Esophagus (tissue), 2 donors: ENCODE results near the gene THAP7. TPM values are rescaled to one million over a fixed set of nuclear protein-coding genes. Genes with fewer than 3 reads are reported as not detected.
"Not testable (repeated sequence)": the region's sequence is repeated elsewhere in the genome, so short reads cannot be mapped to it uniquely, and the experiment has no call there.

Experiments
- H3K27ac ChIP-seq, 2 donors: one replicate each; pipeline ENCODE4 v1.5.1; 2013; ENCODE audit warnings: low read depth in 2 of 2, mild to moderate bottlenecking in 2 of 2, inconsistent platforms in 1 of 2, low read length in 1 of 2, moderate library complexity in 1 of 2
- H3K27me3 ChIP-seq, 2 donors: one replicate each; pipeline ENCODE4 v1.6.1; 2013; ENCODE audit warnings: low read length in 2 of 2, control low read depth in 1 of 2, mild to moderate bottlenecking in 1 of 2; ENCODE audit not compliant: insufficient read depth in 2 of 2, control insufficient read depth in 1 of 2
- H3K36me3 ChIP-seq, 2 donors: one replicate each; pipeline ENCODE4 v1.6.1; 2013; ENCODE audit warnings: low read length in 1 of 2; ENCODE audit not compliant: control insufficient read depth in 2 of 2, insufficient read depth in 2 of 2
- H3K4me1 ChIP-seq, 2 donors: one replicate each; pipeline ENCODE4 v1.6.1; 2013; ENCODE audit warnings: low read length in 1 of 2; ENCODE audit not compliant: control insufficient read depth in 2 of 2, insufficient read depth in 2 of 2
- H3K4me3 ChIP-seq, 2 donors: one replicate each; pipeline ENCODE4 v1.5.1; 2013; ENCODE audit warnings: low read length in 2 of 2, mild to moderate bottlenecking in 2 of 2, low read depth in 1 of 2, moderate library complexity in 1 of 2
- H3K9me3 ChIP-seq, 2 donors: one replicate each; pipeline ENCODE4 v1.6.1; 2013; ENCODE audit warnings: mild to moderate bottlenecking in 2 of 2, low read depth in 1 of 2, low read length in 1 of 2, moderate library complexity in 1 of 2; ENCODE audit not compliant: control insufficient read depth in 2 of 2, insufficient read depth in 1 of 2
- WGBS, 2 donors: extraction: QIAGEN DNeasy Blood & Tissue Kit; methylation state at CpG; one replicate each; pipeline ENCODE4 v1.1.7; 2013; 5-methylcytosine and 5-hydroxymethylcytosine counted together
- polyA plus RNA-seq, 2 donors: library from polyadenylated mRNA; stranded (reverse); fragments of 200-250 nt; gene quantifications; one replicate each; pipeline ENCODE4 v1.2.3, GENCODE V29; 2013
- donor health status: healthy with polysubstance abuse.
- donor health status: Bipolar disorder and iron deficiency.

The THAP7 gene
- polyA plus RNA-seq, 2 donors, result 21.0 to 28.2 TPM

DNA sequence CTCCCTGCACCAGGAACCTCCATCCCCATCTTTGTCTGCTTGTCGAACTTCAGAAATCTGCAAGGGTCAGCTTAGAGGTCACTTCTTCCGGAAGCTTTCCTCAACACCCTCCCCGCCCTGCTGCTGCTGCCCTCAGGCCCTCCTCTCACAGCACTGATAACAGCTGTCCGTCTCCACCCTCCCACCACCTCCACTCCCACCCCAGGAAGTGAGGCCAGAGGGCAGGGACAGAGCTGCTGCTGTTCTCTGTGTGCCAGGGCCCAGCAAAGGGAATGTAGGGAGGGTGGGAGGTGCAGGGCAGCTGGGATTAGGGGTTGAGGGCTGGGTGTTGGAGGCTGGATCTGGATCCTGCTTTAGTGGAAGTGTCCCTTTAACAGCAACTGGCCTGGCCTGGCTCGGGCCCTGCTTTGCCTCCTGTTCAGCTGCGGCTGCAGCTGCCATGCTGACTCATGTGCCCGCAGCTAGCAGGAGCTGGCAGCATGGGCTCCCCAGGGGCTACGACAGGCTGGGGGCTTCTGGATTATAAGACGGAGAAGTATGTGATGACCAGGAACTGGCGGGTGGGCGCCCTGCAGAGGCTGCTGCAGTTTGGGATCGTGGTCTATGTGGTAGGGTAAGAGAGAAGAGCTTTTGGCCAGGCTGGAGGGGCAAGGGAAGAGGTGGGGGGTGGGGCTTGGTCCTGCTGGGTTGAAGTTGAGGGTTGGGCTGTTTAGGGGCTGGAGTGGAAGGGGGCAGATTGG, 13.0 kb upstream of the THAP7 start, which contains the start of gene P2RX6:
P2RX6 (plus strand) TSS at position 440 of the 740 bp plus-strand sequence; CDS start at position 450, 10 bp downstream.
- 26 to 31% methylated on average over 12 of the region's 12 CpGs for WGBS, 2 donors
- Histone ChIP-seq H3K4me1 (peaks cover 9 to 14% of the 10 kb centered on the region in 2 donors), H3K9me3 (no peaks in the 10 kb centered on the region), H3K27ac (peak within 1 kb of the TSS; percentile 34 to 37), H3K36me3 (no peaks in the 10 kb centered on the region), H3K4me3 (peak within 1 kb of the TSS; percentile 31 to 44), H3K27me3 (no peaks in the 10 kb centered on the region)

- WGBS, 2 donors, result 0 to 1% methylated on average over 39 to 40 of the region's 40 CpGs
Observed at GRCh38 chr22:21014202-21014725, 12.3 kb upstream of the THAP7 start.

GRCh38 chr22:21013657-21014201, 11.8 kb upstream of the THAP7 start:
- Histone ChIP-seq H3K4me1 (peaks cover 9 to 14% of the 10 kb centered on the region in 2 donors), H3K4me3 (peak overlapping the region; percentile 31 to 44), H3K27me3 (no peaks in the 10 kb centered on the region), H3K9me3 (no peaks in the 10 kb centered on the region), H3K36me3 (no peaks in the 10 kb centered on the region), H3K27ac (peak overlapping the region; percentile 16 to 34)
- 9 to 10% methylated on average over 21 to 24 of the region's 24 CpGs for WGBS, 2 donors

More at GRCh38 chr22:21014202-21014725, 12.3 kb upstream of the THAP7 start:
- Histone ChIP-seq H3K27ac (peak overlapping the region; percentile 16 to 34), H3K9me3 (no peaks in the 10 kb centered on the region), H3K36me3 (no peaks in the 10 kb centered on the region), H3K4me3 (peak overlapping the region; percentile 31 to 44), H3K4me1 (peaks cover 9 to 14% of the 10 kb centered on the region in 2 donors), H3K27me3 (no peaks in the 10 kb centered on the region)

GRCh38 chr22:21012446-21013407, 10.8 kb upstream of the THAP7 start:
- no peaks in the 10 kb centered on the region for H3K27me3 ChIP-seq
- 81% methylated on average over 14 of the region's 14 CpGs for WGBS, 2 donors
- H3K36me3 ChIP-seq, result no peaks in the 10 kb centered on the region
- H3K27ac ChIP-seq, result no peak overlapping the region
- no peaks in the 10 kb centered on the region for H3K9me3 ChIP-seq
- H3K4me3 ChIP-seq, result no peak overlapping the region
- H3K4me1 ChIP-seq, result peaks cover 9 to 14% of the 10 kb centered on the region in 2 donors

- Histone ChIP-seq H3K4me1 (peaks cover 9 to 14% of the 10 kb centered on the region in 2 donors), H3K36me3 (no peaks in the 10 kb centered on the region), H3K27ac (no peak overlapping the region), H3K4me3 (no peak overlapping the region), H3K27me3 (no peaks in the 10 kb centered on the region), H3K9me3 (no peaks in the 10 kb centered on the region)
- 86 to 97% methylated on average over 3 of the region's 3 CpGs for WGBS, 2 donors
Observed at GRCh38 chr22:21010426-21011113, 8.7 kb upstream of the THAP7 start.

- WGBS, 2 donors, result 51 to 53% methylated on average over 10 of the region's 10 CpGs
- Histone ChIP-seq H3K27ac (no peak overlapping the region), H3K9me3 (no peaks in the 10 kb centered on the region), H3K36me3 (no peaks in the 10 kb centered on the region), H3K4me1 (peaks cover 7 to 10% of the 10 kb centered on the region in 2 donors), H3K27me3 (no peaks in the 10 kb centered on the region), H3K4me3 (no peak overlapping the region)
Observed at GRCh38 chr22:21009638-21010425, 7.9 kb upstream of the THAP7 start.

GRCh38 chr22:21009208-21009607, 7.3 kb upstream of the THAP7 start:
- 86 to 87% methylated on average over 13 of the region's 13 CpGs for WGBS, 2 donors
- not testable (repeated sequence) for H3K4me3 ChIP-seq, H3K27me3 ChIP-seq, H3K9me3 ChIP-seq, H3K27ac ChIP-seq, H3K4me1 ChIP-seq, H3K36me3 ChIP-seq

- peaks cover 0 to 7% of the 10 kb centered on the region in 2 donors for H3K36me3 ChIP-seq
- peaks cover 6 to 18% of the 10 kb centered on the region in 2 donors for H3K4me1 ChIP-seq
- H3K27me3 ChIP-seq, result no peaks in the 10 kb centered on the region
- 84 to 88% methylated on average over 4 of the region's 4 CpGs for WGBS, 2 donors
- no peak overlapping the region for H3K27ac ChIP-seq
- no peaks in the 10 kb centered on the region for H3K9me3 ChIP-seq
- no peak overlapping the region for H3K4me3 ChIP-seq
Observed at GRCh38 chr22:21003782-21004181, 1.9 kb upstream of the THAP7 start.
